Kidney epithelial cell (primary cell): ENCODE measurements around the gene MTR. TPM values are rescaled to one million over a fixed set of nuclear protein-coding genes. Genes with fewer than 3 reads are reported as not detected.

Experiments used
- DNase-seq: peaks from one replicate; pipeline ENCODE4 v3.0.0-alpha.2; 2010; ENCODE audit warnings: low read depth
- H3K27me3 ChIP-seq: 2 replicates; pipeline ENCODE4 v1.6.0; 2011; ENCODE audit warnings: low read length; ENCODE audit not compliant: control insufficient read depth, insufficient read depth
- H3K36me3 ChIP-seq: 2 replicates; pipeline ENCODE4 v1.5.1; 2011; ENCODE audit warnings: low read length; ENCODE audit not compliant: control insufficient read depth, insufficient read depth
- H3K4me3 ChIP-seq: 2 replicates; pipeline ENCODE4 v1.5.1; 2011; ENCODE audit warnings: low read depth, mild to moderate bottlenecking, control low read depth, low read length
- CTCF ChIP-seq: IDR thresholded peaks from 2 replicates; pipeline ENCODE4 v1.5.1; 2011; ENCODE audit warnings: mild to moderate bottlenecking, moderate library complexity, low read length, control low read depth, inconsistent platforms; ENCODE audit not compliant: insufficient read depth, poor library complexity, severe bottlenecking
- total RNA-seq: library from RNA; depleted of rRNA; stranded (reverse); fragments of >200 nt; gene quantifications from 2 replicates; pipeline ENCODE4 v1.2.3, GENCODE V29; 2015

Gene MTR
- total RNA-seq, 1 donor from 2014 or later = 23.3 TPM

- Histone ChIP-seq H3K36me3 (peaks cover 2% of the 10 kb centered on the region), H3K27me3 (no peaks in the 10 kb centered on the region), H3K4me3 (no peak overlapping the region)
- no peak for TF ChIP-seq CTCF
- no peak for DNase-seq
Observed at GRCh38 chr1:236821091-236821627, 26.1 kb downstream of the MTR start.

- H3K4me3 ChIP-seq = no peak overlapping the region
- DNase-seq = no peak
- H3K36me3 ChIP-seq = peaks cover 2% of the 10 kb centered on the region
- no peaks in the 10 kb centered on the region for H3K27me3 ChIP-seq
- no peak for TF ChIP-seq CTCF
Observed at GRCh38 chr1:236823559-236823958, 28.5 kb downstream of the MTR start.

GRCh38 chr1:236829085-236829484 is 34.0 kb downstream of the MTR start:
- no peaks in the 10 kb centered on the region for H3K27me3 ChIP-seq
- H3K4me3 ChIP-seq = no peak overlapping the region
- peaks cover 4% of the 10 kb centered on the region for H3K36me3 ChIP-seq
- no peak for TF ChIP-seq CTCF
- DNase-seq = no peak

GRCh38 chr1:236830116-236830515 is 35.0 kb downstream of the MTR start:
- TF ChIP-seq CTCF = no peak
- Histone ChIP-seq H3K36me3 (peaks cover 4% of the 10 kb centered on the region), H3K4me3 (no peak overlapping the region), H3K27me3 (no peaks in the 10 kb centered on the region)
- DNase-seq = no peak

- Histone ChIP-seq H3K27me3 (no peaks in the 10 kb centered on the region), H3K36me3 (peaks cover 2% of the 10 kb centered on the region), H3K4me3 (no peak overlapping the region)
- DNase-seq = no peak
- TF ChIP-seq CTCF = no peak
Observed at GRCh38 chr1:236830560-236830959, 35.5 kb downstream of the MTR start.

GRCh38 chr1:236833575-236833974 is 38.5 kb downstream of the MTR start:
- no peak for TF ChIP-seq CTCF

More at GRCh38 chr1:236833575-236833974, 38.5 kb downstream of the MTR start:
- no peaks in the 10 kb centered on the region for H3K27me3 ChIP-seq
- peaks cover 2% of the 10 kb centered on the region for H3K36me3 ChIP-seq
- no peak overlapping the region for H3K4me3 ChIP-seq
- DNase-seq = no peak
